Transverse colon (tissue), 4 donors: ENCODE data around the gene SLC35F3.

Source experiments
- EP300 ChIP-seq: sonication (generic); formaldehyde crosslinking; IDR thresholded peaks from one replicate; pipeline ENCODE4 v1.6.1; 2017; ENCODE audit warnings: antibody characterized with exemption, low read depth
- POLR2A ChIP-seq: fragments of 450-650 bp; IDR thresholded peaks from one replicate; pipeline ENCODE4 v1.6.1; 2016; ENCODE audit warnings: antibody characterized with exemption, mild to moderate bottlenecking, moderate library complexity
- POLR2AphosphoS5 ChIP-seq, 3 donors: sonication (generic); formaldehyde crosslinking; IDR thresholded peaks; one replicate each; pipeline ENCODE4 v1.6.1; 2016; ENCODE audit warnings: antibody characterized with exemption in 3 of 3
- TF ChIP-seq, protein P1 (sequence below), 5 experiments: fragments of 200-600 bp in 3 of 5; fragments of 450-650 bp in 2 of 5; sonication (generic) in 3 of 5; IDR thresholded peaks; 1 replicate in 2 of 5; 2 replicates in 3 of 5; pipeline ENCODE4 v1.5.1; 2016 to 2017; ENCODE audit warnings: antibody characterized with exemption in 5 of 5, inconsistent platforms in 3 of 5, mild to moderate bottlenecking in 2 of 5, moderate library complexity in 1 of 5

DNA sequence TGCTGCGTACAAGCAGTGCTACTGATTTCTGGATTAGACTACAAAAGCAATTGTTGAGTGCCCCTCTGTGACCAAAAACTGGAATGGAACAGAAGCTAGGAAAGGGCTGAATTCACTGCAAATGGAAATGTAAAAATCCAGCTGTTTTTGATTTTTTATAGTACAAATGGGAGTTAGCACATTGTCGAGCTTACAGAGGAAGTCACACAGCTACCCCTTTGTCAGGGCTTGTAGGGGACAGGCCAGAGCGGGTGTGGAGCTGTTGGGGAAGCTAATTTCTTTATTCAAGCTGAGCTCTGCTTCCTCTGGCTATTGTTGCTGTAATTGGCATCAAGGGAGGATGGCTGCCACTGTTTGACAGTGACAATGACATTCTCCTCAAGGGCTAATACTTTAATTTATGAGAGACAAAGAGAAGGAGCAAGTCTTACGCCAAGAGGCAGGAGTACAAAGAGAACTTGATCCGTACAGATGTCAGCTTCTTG, 96.1 kb downstream of the SLC35F3 start:
- TF ChIP-seq, protein P1, sequence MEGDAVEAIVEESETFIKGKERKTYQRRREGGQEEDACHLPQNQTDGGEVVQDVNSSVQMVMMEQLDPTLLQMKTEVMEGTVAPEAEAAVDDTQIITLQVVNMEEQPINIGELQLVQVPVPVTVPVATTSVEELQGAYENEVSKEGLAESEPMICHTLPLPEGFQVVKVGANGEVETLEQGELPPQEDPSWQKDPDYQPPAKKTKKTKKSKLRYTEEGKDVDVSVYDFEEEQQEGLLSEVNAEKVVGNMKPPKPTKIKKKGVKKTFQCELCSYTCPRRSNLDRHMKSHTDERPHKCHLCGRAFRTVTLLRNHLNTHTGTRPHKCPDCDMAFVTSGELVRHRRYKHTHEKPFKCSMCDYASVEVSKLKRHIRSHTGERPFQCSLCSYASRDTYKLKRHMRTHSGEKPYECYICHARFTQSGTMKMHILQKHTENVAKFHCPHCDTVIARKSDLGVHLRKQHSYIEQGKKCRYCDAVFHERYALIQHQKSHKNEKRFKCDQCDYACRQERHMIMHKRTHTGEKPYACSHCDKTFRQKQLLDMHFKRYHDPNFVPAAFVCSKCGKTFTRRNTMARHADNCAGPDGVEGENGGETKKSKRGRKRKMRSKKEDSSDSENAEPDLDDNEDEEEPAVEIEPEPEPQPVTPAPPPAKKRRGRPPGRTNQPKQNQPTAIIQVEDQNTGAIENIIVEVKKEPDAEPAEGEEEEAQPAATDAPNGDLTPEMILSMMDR (IDR thresholded peaks at IDR 0.05): no peak
- no peak for TF ChIP-seq POLR2A
- TF ChIP-seq POLR2AphosphoS5 (IDR thresholded peaks at IDR 0.05): no peak
- no peak for TF ChIP-seq EP300
